HCT116 (cell line): Measurements from ENCODE around the gene PLOD2. TPM values are rescaled to one million over a fixed set of nuclear protein-coding genes. Genes with fewer than 3 reads are reported as not detected.

Experiments
- ATAC-seq: fragments of 200-7000 bp; cut with Tn5 transposase; 2 replicates; pipeline ENCODE4 v1.9.1; 2020; ENCODE audit warnings: mild to moderate bottlenecking, moderate library complexity
- BruUV-seq: library from RNA; stranded (reverse); fragments of 400-500 nt; replicated peaks from 2 replicates; lab custom pipeline; 2021; lab: Mats Ljungman, UMichigan
- CTCF ChIA-PET: fragments of 300-600 bp; sonication (Branson Sonifier 250); formaldehyde crosslinking; loops from one replicate; lab custom pipeline; 2021; ENCODE audit warnings: antibody characterized with exemption; lab: Charles Lee
- POLR2A ChIA-PET: fragments of 300-600, 350-600 bp; sonication (Branson Sonifier 250); formaldehyde crosslinking; loops from one replicate; lab custom pipeline; 2021; ENCODE audit warnings: antibody characterized with exemption; lab: Charles Lee
- RAD21 ChIA-PET, 2 experiments: fragments of 300-600 bp; sonication (Branson Sonifier 250); formaldehyde crosslinking; loops; one replicate each; lab custom pipeline; 2023; ENCODE audit warnings: low total read pairs in 2 of 2; ENCODE audit not compliant: uncharacterized antibody in 2 of 2, unreplicated experiment in 2 of 2, low non-redundant PET in 1 of 2; lab: Charles Lee
- DNase-seq: peaks from one replicate; pipeline ENCODE4 v3.0.0-alpha.2; 2010; ENCODE audit warnings: low read depth, low spot score
- H2AFZ ChIP-seq: fragments of 200-600 bp; shearing (Covaris generic), sonication (generic); 2 replicates; pipeline ENCODE4 v1.6.1; 2017; ENCODE audit warnings: low read depth, mixed run types, mixed read lengths, antibody characterized with exemption, low read length; ENCODE audit not compliant: poor library complexity, severe bottlenecking
- H3K27ac ChIP-seq: 2 replicates; pipeline ENCODE4 v1.5.1; 2012; ENCODE audit warnings: low read depth, low read length
- H3K27me3 ChIP-seq: fragments of 200-600 bp; sonication (generic); 2 replicates; pipeline ENCODE4 v1.6.1; 2016; ENCODE audit warnings: mixed run types, low read length, mixed read lengths; ENCODE audit not compliant: insufficient read depth
- H3K36me3 ChIP-seq, 2 experiments: fragments of 200-500 bp in 1 of 2; fragments of 200-600 bp in 1 of 2; sonication (Bioruptor generic) in 1 of 2; sonication (generic) in 1 of 2; 2 replicates each; pipeline versions ENCODE4 v1.5.1 to v1.6.1; 2014 to 2016; ENCODE audit warnings: low read length in 2 of 2, inconsistent platforms in 1 of 2, mixed read lengths in 1 of 2, mixed run types in 1 of 2; ENCODE audit not compliant: insufficient read depth in 2 of 2, control insufficient read depth in 1 of 2
- H3K4me1 ChIP-seq, 2 experiments: fragments of 200-600 bp in 1 of 2; sonication (generic) in 1 of 2; 2 replicates each; pipeline versions ENCODE4 v1.5.1 to v1.6.1; 2012 to 2017; ENCODE audit warnings: low read length in 2 of 2, inconsistent platforms in 1 of 2, mild to moderate bottlenecking in 1 of 2, mixed read lengths in 1 of 2, mixed run types in 1 of 2, moderate library complexity in 1 of 2; ENCODE audit not compliant: insufficient read depth in 2 of 2, control insufficient read depth in 1 of 2
- H3K4me2 ChIP-seq: fragments of 200-600 bp; sonication (generic); 2 replicates; pipeline ENCODE4 v1.6.1; 2017; ENCODE audit warnings: mixed run types, low read length, mixed read lengths
- H3K4me3 ChIP-seq, 2 experiments: fragments of 200-600 bp in 1 of 2; sonication (generic) in 1 of 2; replicated peaks in 1 of 2; 2 replicates each; pipeline ENCODE4 v1.5.1; 2011 to 2016; ENCODE audit warnings: low read length in 2 of 2, control low read depth in 1 of 2, low read depth in 1 of 2, mild to moderate bottlenecking in 1 of 2, mixed read lengths in 1 of 2, mixed run types in 1 of 2
- H3K79me2 ChIP-seq: fragments of 200-600 bp; sonication (generic); 2 replicates; pipeline ENCODE4 v1.6.1; 2017; ENCODE audit warnings: mild to moderate bottlenecking, mixed run types, low read length, moderate library complexity, mixed read lengths; ENCODE audit not compliant: insufficient read depth
- H3K9ac ChIP-seq: fragments of 200-600 bp; sonication (generic); 2 replicates; pipeline ENCODE4 v1.6.1; 2016; ENCODE audit warnings: low read length, mixed read lengths
- H3K9me2 ChIP-seq: fragments of 200-600 bp; sonication (generic), shearing (Covaris generic); 2 replicates; pipeline ENCODE4 v1.6.1; 2017; ENCODE audit warnings: mixed run types, mild to moderate bottlenecking, moderate library complexity; ENCODE audit not compliant: insufficient read depth
- H3K9me3 ChIP-seq, 2 experiments: fragments of 200-500 bp in 1 of 2; fragments of 200-600 bp in 1 of 2; sonication (Bioruptor generic) in 1 of 2; sonication (generic) in 1 of 2; 2 replicates each; pipeline ENCODE4 v1.6.1; 2014 to 2017; ENCODE audit warnings: low read length in 2 of 2, mixed read lengths in 2 of 2, inconsistent platforms in 1 of 2, low read depth in 1 of 2, mild to moderate bottlenecking in 1 of 2, mixed run types in 1 of 2, moderate library complexity in 1 of 2; ENCODE audit not compliant: control insufficient read depth in 1 of 2, insufficient read depth in 1 of 2
- H4K20me1 ChIP-seq: fragments of 200-600 bp; sonication (generic), shearing (Covaris generic); 2 replicates; pipeline ENCODE4 v1.6.1; 2017; ENCODE audit warnings: mixed run types, mild to moderate bottlenecking, moderate library complexity; ENCODE audit not compliant: insufficient read depth
- ELF1 ChIP-seq: IDR thresholded peaks from 2 replicates; pipeline ENCODE4 v1.6.1; 2012; ENCODE audit warnings: low read depth, borderline replicate concordance
- EZH2 ChIP-seq: fragments of 200-600 bp; sonication (generic); IDR thresholded peaks from 2 replicates; pipeline ENCODE4 v1.6.1; 2017; ENCODE audit warnings: antibody characterized with exemption, mixed run types
- EZH2phosphoT487 ChIP-seq: fragments of 200-600 bp; IDR thresholded peaks from 2 replicates; pipeline ENCODE4 v1.6.1; 2018; ENCODE audit warnings: antibody characterized with exemption, borderline replicate concordance
- FOSL1 ChIP-seq: IDR thresholded peaks from 2 replicates; pipeline ENCODE4 v1.6.1; 2012; ENCODE audit warnings: low read depth
- JUND ChIP-seq: IDR thresholded peaks from 2 replicates; pipeline ENCODE4 v1.6.1; 2012
- POLR2A ChIP-seq: IDR thresholded peaks from 2 replicates; pipeline ENCODE4 v1.7.0; 2011; ENCODE audit warnings: borderline replicate concordance; ENCODE audit not compliant: insufficient read depth, insufficient read length; ENCODE audit errors: extremely low read depth
- SIN3A ChIP-seq: IDR thresholded peaks from 2 replicates; pipeline ENCODE4 v1.6.1; 2012; ENCODE audit warnings: low read depth
- SP1 ChIP-seq: IDR thresholded peaks from 2 replicates; pipeline ENCODE4 v1.6.1; 2012; ENCODE audit warnings: low read depth
- SRF ChIP-seq: IDR thresholded peaks from 2 replicates; pipeline ENCODE4 v1.6.1; 2012; ENCODE audit warnings: low read depth
- YY1 ChIP-seq: IDR thresholded peaks from 2 replicates; pipeline ENCODE4 v1.6.1; 2011; ENCODE audit warnings: low read length, low read depth, moderate library complexity, mild to moderate bottlenecking; ENCODE audit not compliant: insufficient replicate concordance; ENCODE audit errors: extremely low read depth
- intact Hi-C: fragments of 100-400 bp; cut with micrococcal nuclease; formaldehyde crosslinking; loops from 2 replicates; pipeline ENCODE4 v1.10.0; 2022
- total RNA-seq: library from RNA; stranded (reverse); gene quantifications from one replicate; pipeline ENCODE4 v1.2.1, GENCODE V29; 2021; ENCODE audit not compliant: unreplicated experiment
- TF ChIP-seq, protein P1 (sequence below): IDR thresholded peaks from 2 replicates; pipeline ENCODE4 v1.6.1; 2012
- TF ChIP-seq, protein P2 (sequence below), 3 experiments: fragments of 200-600 bp in 1 of 3; sonication (generic) in 1 of 3; IDR thresholded peaks in 2 of 3; conservative IDR thresholded peaks in 1 of 3; 2 replicates each; pipeline ENCODE4 v1.5.1; 2012 to 2017; ENCODE audit warnings: low read depth in 2 of 3, low read length in 2 of 3, antibody characterized with exemption in 1 of 3, borderline replicate concordance in 1 of 3, control low read depth in 1 of 3, mild to moderate bottlenecking in 1 of 3, mixed read lengths in 1 of 3, mixed run types in 1 of 3, moderate library complexity in 1 of 3; ENCODE audit not compliant: insufficient read depth in 1 of 3

The PLOD2 gene
- total RNA-seq, 1 experiment from 2014 or later, result 25.8 TPM

- no peak for TF ChIP-seq YY1
- no peak for TF ChIP-seq POLR2A
- no peak for TF ChIP-seq ELF1
- TF ChIP-seq, protein P1, sequence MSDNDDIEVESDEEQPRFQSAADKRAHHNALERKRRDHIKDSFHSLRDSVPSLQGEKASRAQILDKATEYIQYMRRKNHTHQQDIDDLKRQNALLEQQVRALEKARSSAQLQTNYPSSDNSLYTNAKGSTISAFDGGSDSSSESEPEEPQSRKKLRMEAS, result no peak
- TF ChIP-seq SP1, result no peak
- TF ChIP-seq FOSL1, result no peak
Measured at GRCh38 chr3:146170591-146170990, 9.6 kb upstream of the PLOD2 start (continued).

DNA sequence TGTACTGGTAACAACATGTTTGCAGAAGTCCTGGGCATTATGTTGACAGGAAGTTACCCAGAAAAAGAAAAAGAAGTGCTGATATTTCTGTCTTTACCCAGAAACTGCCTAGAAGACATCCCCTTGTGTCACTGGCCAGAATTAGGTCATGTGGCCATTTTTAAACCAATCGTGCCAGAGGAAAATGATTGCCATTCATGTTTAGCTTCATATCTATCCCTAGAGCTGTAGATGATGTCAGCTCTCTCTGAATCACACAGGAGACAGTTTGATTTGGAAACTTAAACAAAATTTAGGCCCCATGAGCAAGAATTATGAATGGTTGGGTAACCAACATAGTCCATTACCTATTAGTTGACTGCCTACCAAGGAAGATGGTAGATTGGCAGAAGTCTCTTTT is 8.9 kb upstream of the PLOD2 start:
- Histone ChIP-seq H3K4me3 (no peak overlapping the region), H3K79me2 (no peaks in the 10 kb centered on the region), H3K36me3 (no peaks in the 10 kb centered on the region), H3K27me3 (no peaks in the 10 kb centered on the region), H3K9ac (no peak overlapping the region), H3K4me1 (no peaks in the 10 kb centered on the region), H4K20me1 (no peaks in the 10 kb centered on the region), H3K27ac (no peak overlapping the region), H3K9me3 (no peaks in the 10 kb centered on the region), H3K9me2 (no peaks in the 10 kb centered on the region), H3K4me2 (no peak overlapping the region), H2AFZ (no peak overlapping the region)
- ChIA-PET CTCF (no interaction called here), POLR2A (no interaction called here), RAD21 (no interaction called here)
- TF ChIP-seq, protein P1, result no peak
- TF ChIP-seq EZH2, result no peak
- TF ChIP-seq EZH2phosphoT487, result no peak
- TF ChIP-seq SIN3A, result no peak
- TF ChIP-seq, protein P2, sequence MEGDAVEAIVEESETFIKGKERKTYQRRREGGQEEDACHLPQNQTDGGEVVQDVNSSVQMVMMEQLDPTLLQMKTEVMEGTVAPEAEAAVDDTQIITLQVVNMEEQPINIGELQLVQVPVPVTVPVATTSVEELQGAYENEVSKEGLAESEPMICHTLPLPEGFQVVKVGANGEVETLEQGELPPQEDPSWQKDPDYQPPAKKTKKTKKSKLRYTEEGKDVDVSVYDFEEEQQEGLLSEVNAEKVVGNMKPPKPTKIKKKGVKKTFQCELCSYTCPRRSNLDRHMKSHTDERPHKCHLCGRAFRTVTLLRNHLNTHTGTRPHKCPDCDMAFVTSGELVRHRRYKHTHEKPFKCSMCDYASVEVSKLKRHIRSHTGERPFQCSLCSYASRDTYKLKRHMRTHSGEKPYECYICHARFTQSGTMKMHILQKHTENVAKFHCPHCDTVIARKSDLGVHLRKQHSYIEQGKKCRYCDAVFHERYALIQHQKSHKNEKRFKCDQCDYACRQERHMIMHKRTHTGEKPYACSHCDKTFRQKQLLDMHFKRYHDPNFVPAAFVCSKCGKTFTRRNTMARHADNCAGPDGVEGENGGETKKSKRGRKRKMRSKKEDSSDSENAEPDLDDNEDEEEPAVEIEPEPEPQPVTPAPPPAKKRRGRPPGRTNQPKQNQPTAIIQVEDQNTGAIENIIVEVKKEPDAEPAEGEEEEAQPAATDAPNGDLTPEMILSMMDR (IDR thresholded peaks at IDR 0.05 in 2 of 3, conservative IDR thresholded peaks at IDR 0.05 in 1 of 3; ENCODE audit: borderline replicate concordance in 1 of 3, insufficient read depth in 1 of 3, low read depth in 2 of 3, low read length in 2 of 3), result no peak
- no peak for TF ChIP-seq JUND
- no peak for TF ChIP-seq SRF
- BruUV-seq, result no TSS peak
- DNase-seq (no peak), ATAC-seq (no peak)
- intact Hi-C loops, result no loop called here
